Type B pancreatic cell (in vitro differentiated cells): ENCODE measurements around the gene ZNF853. TPM values are rescaled to one million over a fixed set of nuclear protein-coding genes. Genes with fewer than 3 reads are reported as not detected.

Experiments
- DNase-seq: peaks from one replicate; pipeline ENCODE4 v3.0.0; 2021; ENCODE audit warnings: mixed read lengths; ENCODE audit not compliant: unreplicated experiment; ENCODE audit errors: extremely low spot score
- H3K27ac Mint-ChIP-seq: 2 replicates; pipeline ENCODE4 v1.8.0; 2021; ENCODE audit warnings: mild to moderate bottlenecking, mixed read lengths
- H3K27me3 Mint-ChIP-seq: 2 replicates; pipeline ENCODE4 v1.8.0; 2021; ENCODE audit warnings: mixed read lengths
- H3K36me3 Mint-ChIP-seq: 2 replicates; pipeline ENCODE4 v1.8.0; 2021; ENCODE audit warnings: mixed read lengths
- H3K4me1 Mint-ChIP-seq: one replicate; pipeline ENCODE4 v1.8.0; 2021; ENCODE audit warnings: mixed read lengths; ENCODE audit not compliant: unreplicated experiment
- H3K4me3 Mint-ChIP-seq: 2 replicates; pipeline ENCODE4 v1.8.0; 2021; ENCODE audit warnings: mild to moderate bottlenecking, mixed read lengths
- H3K9me3 Mint-ChIP-seq: 2 replicates; pipeline ENCODE4 v1.8.0; 2021; ENCODE audit warnings: mixed read lengths
- CTCF ChIP-seq: fragments of 200-600 bp; sonication (generic); conservative IDR thresholded peaks from 2 replicates; pipeline ENCODE4 v1.5.0; 2021; ENCODE audit warnings: antibody characterized with exemption, mild to moderate bottlenecking
- total RNA-seq: library from RNA; stranded (reverse); gene quantifications from 2 replicates; pipeline ENCODE4 v1.2.1, GENCODE V29; 2021; ENCODE audit warnings: low replicate concordance

ZNF853 gene
- total RNA-seq, 1 donor from 2014 or later, result 9.2 TPM

- no peak overlapping the region for H3K27ac Mint-ChIP-seq
- H3K4me3 Mint-ChIP-seq, result no peak overlapping the region
- DNase-seq, result no peak
- no peak for TF ChIP-seq CTCF
- no peaks in the 10 kb centered on the region for H3K27me3 Mint-ChIP-seq
- peaks cover 12% of the 10 kb centered on the region for H3K36me3 Mint-ChIP-seq
- no peaks in the 10 kb centered on the region for H3K9me3 Mint-ChIP-seq
- H3K4me1 Mint-ChIP-seq, result no peaks in the 10 kb centered on the region
These were observed 31.7 kb downstream of the ZNF853 start for GRCh38 chr7:6647080-6647479.

GRCh38 chr7:6647541-6647940 lies 32.1 kb downstream of the ZNF853 start:
- Mint-ChIP-seq H3K27me3 (no peaks in the 10 kb centered on the region), H3K36me3 (peaks cover 12% of the 10 kb centered on the region), H3K4me1 (no peaks in the 10 kb centered on the region), H3K27ac (no peak overlapping the region), H3K4me3 (no peak overlapping the region), H3K9me3 (no peaks in the 10 kb centered on the region)
- DNase-seq, result no peak
- TF ChIP-seq CTCF, result no peak

GRCh38 chr7:6648066-6648814 lies 32.8 kb downstream of the ZNF853 start:
- DNase-seq, result no peak
- peaks cover 12% of the 10 kb centered on the region for H3K36me3 Mint-ChIP-seq
- no peak overlapping the region for H3K27ac Mint-ChIP-seq
- no peak overlapping the region for H3K4me3 Mint-ChIP-seq
- H3K4me1 Mint-ChIP-seq, result no peaks in the 10 kb centered on the region
- no peaks in the 10 kb centered on the region for H3K27me3 Mint-ChIP-seq
- H3K9me3 Mint-ChIP-seq, result no peaks in the 10 kb centered on the region
- no peak for TF ChIP-seq CTCF

- DNase-seq, result no peak
- Mint-ChIP-seq H3K36me3 (peaks cover 12% of the 10 kb centered on the region), H3K27ac (no peak overlapping the region), H3K27me3 (no peaks in the 10 kb centered on the region), H3K4me1 (no peaks in the 10 kb centered on the region), H3K4me3 (no peak overlapping the region), H3K9me3 (no peaks in the 10 kb centered on the region)
- no peak for TF ChIP-seq CTCF
These were observed 33.4 kb downstream of the ZNF853 start for GRCh38 chr7:6648815-6649104.

GRCh38 chr7:6649241-6649961 lies 34.0 kb downstream of the ZNF853 start:
- no peak overlapping the region for H3K27ac Mint-ChIP-seq
- DNase-seq, result no peak
- H3K4me1 Mint-ChIP-seq, result no peaks in the 10 kb centered on the region
- H3K4me3 Mint-ChIP-seq, result no peak overlapping the region
- H3K27me3 Mint-ChIP-seq, result no peaks in the 10 kb centered on the region
- H3K9me3 Mint-ChIP-seq, result no peaks in the 10 kb centered on the region
- TF ChIP-seq CTCF, result no peak
- H3K36me3 Mint-ChIP-seq, result peaks cover 12% of the 10 kb centered on the region
